SHP77 (cell line): ENCODE data around the gene MAP3K9.
"Not testable (repeated sequence)": the region's sequence is repeated elsewhere in the genome, so short reads cannot be mapped to it uniquely, and the experiment has no call there.

Experiments
- DNase-seq, 2 experiments: peaks; one replicate each; lab custom pipeline; 2025; lab: John Stamatoyannopoulos, UW

Gene MAP3K9

GRCh38 chr14:70809225-70810219 lies at the start of gene MAP3K9:
TSS of gene MAP3K9 (minus strand) at chr14:70809513. CDS start at chr14:70809171, 342 bp downstream.
- DNase-seq: peak; percentile 96 to 98

DNA sequence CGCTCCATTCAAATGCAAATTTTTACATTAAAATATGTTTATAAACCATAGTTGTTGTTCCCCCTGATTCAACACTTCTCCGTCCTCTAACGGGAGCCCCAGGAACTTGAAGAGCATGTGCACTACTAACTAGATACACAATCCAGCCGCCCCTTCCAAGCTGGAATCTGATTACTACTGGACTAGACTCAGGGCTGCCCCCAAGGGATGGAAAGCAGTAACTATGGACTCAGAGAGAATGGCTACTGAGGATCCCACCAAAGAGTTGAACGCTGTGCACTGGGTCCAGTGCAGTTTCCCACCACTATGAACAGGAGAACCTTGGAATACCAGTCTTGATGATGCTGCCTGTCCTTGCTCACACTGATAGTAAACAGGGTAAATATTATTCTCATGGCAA lies 49.3 kb upstream of the MAP3K9 start:
- no peak for DNase-seq

GRCh38 chr14:70857496-70857890 lies 48.2 kb upstream of the MAP3K9 start:
- no peak for DNase-seq

DNA sequence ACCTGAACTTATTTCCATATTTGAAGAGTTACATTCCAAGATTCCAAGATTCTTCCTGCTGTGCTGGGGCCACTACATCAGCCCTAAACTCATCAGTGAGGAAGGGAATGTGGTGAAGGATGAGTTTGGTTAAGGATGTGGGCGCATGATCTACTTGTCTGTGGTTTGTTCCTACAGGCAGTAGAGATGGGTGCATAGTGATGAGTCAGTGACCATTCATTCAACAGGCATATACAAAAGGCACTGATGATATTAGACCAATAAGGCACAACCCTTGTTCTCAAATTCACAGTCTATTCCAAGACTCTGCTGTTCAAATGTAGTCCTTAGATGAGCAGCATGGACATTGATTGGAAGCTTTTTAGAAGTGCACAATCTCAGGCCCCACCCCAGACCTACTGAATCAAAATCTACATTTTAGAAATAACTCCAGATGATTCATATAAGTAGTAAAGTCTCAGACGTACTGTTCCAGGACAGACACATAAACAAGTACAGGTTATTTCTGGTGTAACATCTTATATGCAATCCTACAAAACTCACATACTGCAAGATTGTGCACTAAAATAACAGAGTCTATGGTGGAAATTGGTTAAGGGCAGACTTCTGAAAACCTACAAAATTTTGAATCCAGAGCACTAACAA lies 47.7 kb upstream of the MAP3K9 start:
- DNase-seq: no peak

GRCh38 chr14:70855486-70855885 lies 46.2 kb upstream of the MAP3K9 start:
- no peak for DNase-seq

DNA sequence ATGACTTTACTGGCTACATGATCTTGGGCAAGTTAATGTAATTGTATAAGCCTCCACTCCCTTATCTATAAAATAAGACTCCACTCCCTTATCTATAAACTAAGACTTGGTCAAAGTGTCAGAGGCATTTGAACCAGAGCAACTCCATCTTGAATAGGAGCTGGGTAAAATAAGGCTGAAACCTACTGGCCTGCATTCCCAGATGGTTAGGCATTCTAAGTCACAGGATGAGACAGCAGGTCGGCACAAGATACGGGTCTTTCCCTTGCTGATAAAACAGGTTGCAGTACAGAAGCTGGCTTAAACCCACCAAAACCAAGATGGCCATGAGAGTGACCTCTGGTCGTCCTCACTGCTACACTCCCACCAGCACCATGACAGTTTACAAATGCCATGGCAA lies 44.3 kb upstream of the MAP3K9 start:
- not testable (repeated sequence) for DNase-seq

GRCh38 chr14:70847406-70848090 lies 38.2 kb upstream of the MAP3K9 start:
- DNase-seq: no peak

- no peak for DNase-seq
Observed at GRCh38 chr14:70845601-70846000, 36.3 kb upstream of the MAP3K9 start.

- no peak for DNase-seq
Observed at GRCh38 chr14:70842851-70843462, 33.6 kb upstream of the MAP3K9 start.

DNA sequence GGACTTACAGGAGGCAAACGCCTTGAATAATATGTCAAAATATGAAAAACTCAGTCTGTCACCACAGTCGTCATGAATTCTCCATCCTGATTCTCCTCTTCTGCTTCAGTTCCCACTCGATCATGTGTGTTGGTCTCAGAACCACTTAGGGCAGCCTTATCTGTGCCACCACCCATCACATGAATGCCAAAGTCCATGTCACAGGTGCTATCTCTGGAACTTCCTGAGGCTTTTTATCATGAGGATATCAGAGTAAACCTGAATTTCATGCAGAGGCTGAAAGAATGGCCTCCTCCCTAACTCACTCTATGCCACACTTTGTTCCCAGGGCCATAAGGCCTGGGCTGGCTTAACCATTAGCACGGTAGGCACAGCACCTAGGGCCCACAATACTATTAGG lies 28.8 kb upstream of the MAP3K9 start:
- no peak for DNase-seq

DNA sequence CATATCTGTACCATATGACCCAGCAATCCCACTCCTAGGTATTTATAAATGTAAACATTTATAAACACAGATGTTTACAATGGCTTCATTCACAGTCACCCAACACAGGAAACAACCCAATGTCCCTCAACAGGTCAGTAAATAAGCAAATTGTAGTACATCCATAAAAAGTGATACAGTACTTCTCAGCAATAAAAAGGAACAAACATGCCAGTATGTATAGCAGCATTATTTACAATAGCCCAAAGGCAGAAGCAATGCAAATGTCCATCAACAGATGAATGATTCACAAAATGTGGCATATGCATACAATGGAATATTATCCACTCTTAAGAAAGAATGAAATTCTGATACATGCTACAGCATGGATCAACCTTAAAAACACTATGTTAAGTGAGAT lies 27.6 kb upstream of the MAP3K9 start:
- no peak for DNase-seq

DNA sequence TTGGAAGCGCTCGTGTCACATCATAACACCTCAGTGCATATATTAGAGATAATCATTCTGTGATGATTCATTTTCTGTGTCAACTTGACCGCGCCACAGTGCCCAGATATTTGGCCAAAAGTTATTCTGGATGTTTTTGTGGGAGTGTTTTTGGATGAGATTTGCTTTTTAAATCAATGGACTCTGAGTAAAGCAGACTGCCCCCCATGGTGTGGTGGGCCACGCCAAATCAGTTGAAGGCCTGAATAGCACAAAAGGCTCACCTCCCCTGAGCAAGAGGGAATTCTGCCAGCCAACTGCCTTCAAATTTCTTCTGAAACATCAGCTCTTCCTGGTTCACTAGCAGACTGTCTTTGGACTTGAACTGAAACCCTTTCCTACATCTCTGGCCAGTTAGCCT lies 24.6 kb upstream of the MAP3K9 start:
- DNase-seq: no peak

DNA sequence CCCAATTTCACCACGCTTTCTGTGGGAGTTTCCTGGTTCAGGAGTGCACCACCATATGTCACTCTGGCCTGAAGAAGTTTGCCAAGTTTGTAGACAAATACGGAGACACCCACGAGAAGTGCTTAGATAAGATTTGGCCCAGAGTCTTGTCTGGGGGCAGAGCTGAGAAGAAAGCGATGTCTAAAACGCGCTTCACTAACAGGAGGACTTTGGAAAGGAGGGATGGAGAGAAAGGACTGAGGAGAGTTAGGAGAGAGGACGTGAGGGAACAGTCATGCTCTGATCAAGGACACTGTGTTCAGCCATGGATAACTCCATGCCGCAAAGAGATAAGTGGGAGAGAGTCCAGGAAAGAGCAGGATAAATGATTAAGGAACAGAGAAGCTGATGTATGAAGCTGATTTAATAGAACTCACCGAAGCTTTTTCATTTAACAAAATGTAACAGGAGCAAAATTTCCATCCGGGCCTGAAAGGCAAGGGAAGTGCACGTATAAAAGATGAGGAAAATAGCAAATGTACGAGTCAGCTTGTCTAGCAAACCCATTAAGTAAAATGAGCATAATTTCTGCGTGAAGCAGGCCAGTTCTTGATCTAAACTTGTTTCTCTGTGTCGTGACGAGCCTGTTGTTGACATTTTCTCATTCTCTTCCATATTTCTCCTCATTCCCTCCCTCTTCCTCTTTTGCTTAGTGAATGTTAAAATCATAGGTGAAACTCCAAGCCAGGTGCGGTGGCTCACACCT lies 23.4 kb upstream of the MAP3K9 start:
- DNase-seq: no peak

DNA sequence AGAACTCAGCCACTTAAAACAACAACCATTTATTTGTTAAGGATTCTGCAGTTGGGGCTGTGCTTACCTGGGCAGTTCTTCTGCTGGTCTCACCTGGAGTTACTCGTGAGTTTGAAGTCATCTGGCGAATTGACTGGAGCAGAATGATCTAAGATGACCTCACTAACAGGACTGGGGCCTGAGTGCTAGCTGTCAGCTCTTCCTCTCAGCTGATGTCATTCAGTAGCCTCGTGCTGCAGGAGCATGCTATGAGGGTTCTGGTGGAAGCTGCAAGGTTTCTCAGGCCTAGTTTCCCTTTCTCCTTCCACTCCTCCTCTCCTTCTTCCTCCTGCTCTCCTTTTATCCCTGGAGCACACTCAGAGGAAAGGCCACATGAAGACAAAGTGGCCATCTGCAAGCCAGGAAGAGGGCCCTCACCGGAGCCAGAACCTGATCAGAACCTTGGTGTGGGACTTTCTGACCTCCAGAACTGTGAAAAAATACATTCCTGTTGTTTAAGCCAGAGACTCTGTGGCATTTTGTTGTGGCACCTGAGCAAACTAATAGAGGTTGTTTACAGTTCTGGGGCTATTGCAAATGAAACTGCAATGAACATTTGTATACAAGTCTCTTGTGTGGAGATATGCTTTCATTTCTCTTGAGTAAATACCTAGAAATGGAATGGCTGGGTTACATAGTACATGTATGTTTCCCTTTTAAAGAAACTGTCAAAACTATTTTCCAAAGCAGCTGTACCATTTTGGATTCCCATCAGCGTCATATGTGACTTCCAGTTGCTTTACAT lies 21.9 kb upstream of the MAP3K9 start:
- DNase-seq: no peak

DNA sequence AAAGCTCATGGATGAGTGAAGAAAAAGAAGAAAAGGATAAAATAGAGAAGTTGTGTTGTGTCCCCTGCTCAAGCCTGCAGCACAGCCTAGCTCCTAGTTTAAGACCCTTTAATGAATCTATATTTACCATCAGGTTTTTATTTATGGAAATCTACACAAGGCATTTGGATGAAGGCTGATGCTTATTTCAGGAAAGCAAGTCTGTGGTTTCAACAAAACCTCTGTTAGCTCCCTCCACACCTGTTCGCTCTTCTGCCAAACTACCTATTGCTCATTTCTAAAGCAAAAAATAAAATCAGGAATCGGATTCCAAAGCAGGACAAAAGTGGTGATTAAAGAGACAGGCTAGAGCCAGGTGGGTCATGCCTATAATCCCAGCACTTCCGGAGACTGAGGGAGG lies 18.9 kb upstream of the MAP3K9 start:
- DNase-seq: no peak

GRCh38 chr14:70827752-70828151 lies 18.4 kb upstream of the MAP3K9 start:
- DNase-seq: no peak

DNA sequence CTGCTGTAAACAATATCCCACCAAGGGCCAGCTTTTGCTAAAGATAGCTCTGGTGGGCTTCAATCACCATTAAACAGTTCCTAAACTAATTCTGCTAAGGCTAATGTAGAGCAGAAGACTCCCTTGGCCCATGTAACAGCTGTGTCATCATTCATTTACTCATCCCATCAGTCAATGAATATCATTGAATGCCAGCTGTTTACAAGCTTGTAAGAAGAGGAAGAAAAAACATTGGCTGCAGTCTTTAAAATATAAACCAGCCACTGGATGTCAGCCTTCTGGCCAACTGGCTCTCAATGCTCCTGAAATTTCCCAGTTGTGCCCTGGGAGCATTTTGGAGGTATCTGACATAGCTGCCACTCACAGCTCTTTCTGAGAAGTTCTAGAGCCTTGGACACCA lies 18.0 kb upstream of the MAP3K9 start:
- DNase-seq: no peak

- DNase-seq: no peak
Observed at GRCh38 chr14:70823281-70823680, 14.0 kb upstream of the MAP3K9 start.

DNA sequence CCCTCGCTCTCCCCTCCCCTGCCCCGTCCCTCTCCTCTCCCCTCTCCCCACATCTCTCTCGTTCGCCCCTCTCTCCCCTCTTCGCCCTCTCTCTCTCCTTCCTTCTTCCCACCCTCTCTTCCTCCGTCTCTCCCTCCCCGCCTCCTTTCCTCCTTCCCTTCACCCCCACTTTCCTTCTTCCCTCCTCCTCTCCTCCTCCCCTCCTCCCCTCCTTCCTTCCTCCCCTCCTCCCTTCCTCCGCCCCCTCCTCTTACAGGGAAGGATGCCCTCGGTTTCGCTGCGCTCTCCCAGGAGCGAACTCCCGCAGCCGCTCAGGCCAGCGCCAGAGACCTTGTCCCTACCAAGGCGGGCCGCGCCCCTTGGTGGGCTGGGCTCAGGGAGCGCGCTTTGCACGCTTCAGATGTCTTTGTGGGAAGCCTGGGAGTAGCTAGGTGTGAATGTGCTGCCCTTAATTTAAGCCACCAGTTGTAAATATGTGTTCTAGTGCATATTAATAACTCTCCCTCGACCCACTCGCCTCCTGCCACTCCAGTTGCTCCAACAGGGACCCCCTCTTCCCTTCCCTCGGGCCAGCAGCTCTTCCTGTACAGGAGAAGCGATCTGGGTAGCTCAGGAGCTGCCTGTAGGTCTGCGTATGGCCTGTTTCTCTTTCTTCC lies 13.3 kb upstream of the MAP3K9 start:
- peak in 1 of 2 experiments; percentile 38 for DNase-seq
